CD14-positive monocyte (primary cell): ENCODE measurements around the gene PIP5K1B. TPM values are rescaled to one million over a fixed set of nuclear protein-coding genes. Genes with fewer than 3 reads are reported as not detected.

Source experiments
- DNase-seq, 3 donors: peaks; one replicate each; pipeline ENCODE4 v3.0.0-alpha.2; 2011 to 2022
- H2AFZ ChIP-seq: 2 replicates; pipeline ENCODE4 v1.6.0; 2012; ENCODE audit warnings: mild to moderate bottlenecking, low read depth, low read length, inconsistent platforms; ENCODE audit not compliant: insufficient read depth, poor library complexity, severe bottlenecking
- H3K27ac ChIP-seq, 2 donors: 1 replicate in 1 of 2; 2 replicates in 1 of 2; pipeline ENCODE4 v1.5.1; 2012 to 2013; ENCODE audit warnings: low read length in 2 of 2, control low read depth in 1 of 2, inconsistent platforms in 1 of 2, low read depth in 1 of 2, mild to moderate bottlenecking in 1 of 2
- H3K27me3 ChIP-seq, 2 donors: one replicate each; pipeline versions ENCODE4 v1.6.0 to v1.6.1; 2011 to 2013; ENCODE audit warnings: low read length in 2 of 2; ENCODE audit not compliant: control insufficient read depth in 2 of 2, insufficient read depth in 2 of 2
- H3K36me3 ChIP-seq, 2 donors: replicated peaks in 1 of 2; 1 replicate in 1 of 2; 2 replicates in 1 of 2; pipeline versions ENCODE4 v1.5.1 to v1.6.1; 2012 to 2013; ENCODE audit warnings: low read length in 2 of 2, control low read depth in 1 of 2, inconsistent platforms in 1 of 2, mild to moderate bottlenecking in 1 of 2; ENCODE audit not compliant: insufficient read depth in 2 of 2, control insufficient read depth in 1 of 2
- H3K4me1 ChIP-seq, 2 donors: 1 replicate in 1 of 2; 2 replicates in 1 of 2; pipeline versions ENCODE4 v1.5.1 to v1.6.1; 2012 to 2013; ENCODE audit warnings: low read length in 2 of 2, control low read depth in 1 of 2, inconsistent platforms in 1 of 2, mild to moderate bottlenecking in 1 of 2, moderate library complexity in 1 of 2; ENCODE audit not compliant: insufficient read depth in 2 of 2, control insufficient read depth in 1 of 2
- H3K4me2 ChIP-seq: replicated peaks from 2 replicates; pipeline ENCODE3; 2012; ENCODE audit warnings: low read length, moderate library complexity, mild to moderate bottlenecking; ENCODE audit not compliant: poor library complexity, severe bottlenecking; ENCODE audit errors: extremely low read depth
- H3K4me3 ChIP-seq, 3 experiments: fragments of 200-600 bp in 1 of 3; sonication (generic) in 1 of 3; replicated peaks in 1 of 3; 1 replicate in 2 of 3; 2 replicates in 1 of 3; pipeline ENCODE4 v1.5.1; 2011 to 2013; ENCODE audit warnings: low read length in 3 of 3, mild to moderate bottlenecking in 3 of 3, control low read depth in 2 of 3, low read depth in 2 of 3, inconsistent platforms in 1 of 3, moderate library complexity in 1 of 3
- H3K79me2 ChIP-seq: 2 replicates; pipeline ENCODE4 v1.6.0; 2012; ENCODE audit warnings: mild to moderate bottlenecking, control low read depth, inconsistent platforms, low read length, moderate library complexity; ENCODE audit not compliant: insufficient read depth
- H3K9ac ChIP-seq: 2 replicates; pipeline ENCODE4 v1.6.0; 2017; ENCODE audit warnings: low read length, mild to moderate bottlenecking; ENCODE audit not compliant: insufficient read depth, poor library complexity, severe bottlenecking
- H3K9me3 ChIP-seq, 2 donors: replicated peaks in 1 of 2; 1 replicate in 1 of 2; 2 replicates in 1 of 2; pipeline versions ENCODE4 v1.5.1 to v1.6.1; 2012 to 2013; ENCODE audit warnings: low read length in 2 of 2, control low read depth in 1 of 2; ENCODE audit not compliant: control insufficient read depth in 1 of 2, insufficient read depth in 1 of 2
- H4K20me1 ChIP-seq: 2 replicates; pipeline ENCODE4 v1.6.0; 2012; ENCODE audit warnings: mild to moderate bottlenecking, low read length, control low read depth, moderate library complexity; ENCODE audit not compliant: insufficient read depth
- H3K27ac Mint-ChIP-seq, 7 donors: one replicate each; pipeline ENCODE4 v1.8.0; 2020; ENCODE audit warnings: mild to moderate bottlenecking in 7 of 7, mixed read lengths in 7 of 7, moderate library complexity in 6 of 7, inconsistent platforms in 2 of 7
- H3K27me3 Mint-ChIP-seq, 3 donors: one replicate each; pipeline ENCODE4 v1.8.0; 2021 to 2022; ENCODE audit warnings: low read depth in 3 of 3, mild to moderate bottlenecking in 3 of 3, mixed read lengths in 3 of 3, moderate library complexity in 3 of 3, inconsistent platforms in 1 of 3
- H3K36me3 Mint-ChIP-seq, 2 donors: one replicate each; pipeline ENCODE4 v1.8.0; 2020; ENCODE audit warnings: mixed read lengths in 2 of 2, inconsistent platforms in 1 of 2, mild to moderate bottlenecking in 1 of 2
- H3K4me1 Mint-ChIP-seq: one replicate; pipeline ENCODE4 v1.8.0; 2020; ENCODE audit warnings: mild to moderate bottlenecking, mixed read lengths
- H3K4me3 Mint-ChIP-seq, 2 donors: one replicate each; pipeline ENCODE4 v1.8.0; 2020; ENCODE audit warnings: mild to moderate bottlenecking in 2 of 2, mixed read lengths in 2 of 2, moderate library complexity in 1 of 2
- H3K9me3 Mint-ChIP-seq, 7 donors: one replicate each; pipeline ENCODE4 v1.8.0; 2020 to 2022; ENCODE audit warnings: mixed read lengths in 7 of 7, mild to moderate bottlenecking in 6 of 7, moderate library complexity in 6 of 7, inconsistent platforms in 2 of 7
- CTCF ChIP-seq: fragments of 200-600 bp; IDR thresholded peaks from one replicate; pipeline ENCODE4 v1.8.0; 2022; ENCODE audit warnings: antibody characterized with exemption, mild to moderate bottlenecking
- WGBS: methylation state at CpG from one replicate; pipeline ENCODE4 v1.1.5; 2013; ENCODE audit warnings: missing lambda C conversion rate; ENCODE audit not compliant: insufficient coverage; 5-methylcytosine and 5-hydroxymethylcytosine counted together
- intact Hi-C, 2 donors: fragments of 100-400 bp; cut with micrococcal nuclease; formaldehyde crosslinking; loops; one replicate each; pipeline versions ENCODE4 v1.15.0 to v1.15.1; 2023
- polyA plus RNA-seq, 3 donors: library from polyadenylated mRNA; depleted of rRNA in 1 of 3; unstranded in 2 of 3; stranded (reverse) in 1 of 3; fragments of 300-500 nt in 2 of 3; fragments of >200 nt in 1 of 3; fragmentation: Illumina TruSeq in 2 of 3; gene quantifications; 1 replicate in 2 of 3; 2 replicates in 1 of 3; pipeline ENCODE4 v1.2.3, GENCODE V29; 2012 to 2021

PIP5K1B gene
- polyA plus RNA-seq, 3 donors: 0.18 to 4.1 (median 0.87) TPM

GRCh38 chr9:68973619-68974018 is 268.6 kb downstream of the PIP5K1B start:
- Histone ChIP-seq H3K27ac (peak overlapping the region in 1 of 2 donors; percentile 99), H3K4me2 (peak overlapping the region; percentile 82), H2AFZ (no peak overlapping the region), H3K36me3 (peaks cover 3 to 16% of the 10 kb centered on the region in 2 donors), H3K79me2 (peaks cover 34% of the 10 kb centered on the region), H3K9me3 (no peaks in the 10 kb centered on the region), H3K9ac (peak overlapping the region; percentile 87), H3K27me3 (no peaks in the 10 kb centered on the region), H3K4me1 (peaks cover 56 to 58% of the 10 kb centered on the region in 2 donors), H4K20me1 (peaks cover 29% of the 10 kb centered on the region), H3K4me3 (peak overlapping the region in 2 of 3 experiments; percentile 55 to 85)
- Mint-ChIP-seq H3K4me1 (peaks cover 48% of the 10 kb centered on the region), H3K27ac (peak overlapping the region in 5 of 7 donors; percentile 37 to 79 (median 63)), H3K4me3 (peak overlapping the region; percentile 85 to 92), H3K9me3 (peaks cover 0 to 7% (median 3%) of the 10 kb centered on the region in 7 donors), H3K36me3 (peaks cover 26 to 27% of the 10 kb centered on the region in 2 donors), H3K27me3 (peaks cover 0 to 2% (median 0%) of the 10 kb centered on the region in 3 donors)
- DNase-seq: no peak
- WGBS: 100% methylated on average over 2 of the region's 3 CpGs
- TF ChIP-seq CTCF: no peak
- intact Hi-C loops: no loop called here

- Mint-ChIP-seq H3K4me1 (peaks cover 56% of the 10 kb centered on the region), H3K36me3 (peaks cover 19 to 25% of the 10 kb centered on the region in 2 donors), H3K27ac (peak overlapping the region; percentile 94 to 99 (median 97)), H3K27me3 (peaks cover 0 to 2% (median 0%) of the 10 kb centered on the region in 3 donors), H3K4me3 (peak overlapping the region; percentile 85 to 92), H3K9me3 (peaks cover 0 to 7% (median 3%) of the 10 kb centered on the region in 7 donors)
- H3K9me3 ChIP-seq: no peaks in the 10 kb centered on the region
- H3K4me1 ChIP-seq: peaks cover 64 to 66% of the 10 kb centered on the region in 2 donors
- intact Hi-C loops: no loop called here
- H3K9ac ChIP-seq: peak overlapping the region; percentile 87
- H3K27ac ChIP-seq: peak overlapping the region in 1 of 2 donors; percentile 99
- H2AFZ ChIP-seq: peak overlapping the region; percentile 6
- 81% methylated on average over 2 of the region's 5 CpGs for WGBS
- peak overlapping the region; percentile 55 to 93 (median 85) for H3K4me3 ChIP-seq
- H3K79me2 ChIP-seq: peaks cover 34% of the 10 kb centered on the region
- peak in 1 of 3 donors; percentile 21 for DNase-seq
- no peaks in the 10 kb centered on the region for H3K27me3 ChIP-seq
- peaks cover 29% of the 10 kb centered on the region for H4K20me1 ChIP-seq
- H3K36me3 ChIP-seq: peaks cover 3 to 16% of the 10 kb centered on the region in 2 donors
- peak overlapping the region; percentile 82 for H3K4me2 ChIP-seq
- TF ChIP-seq CTCF: no peak
Measured at GRCh38 chr9:68974431-68974830, 269.4 kb downstream of the PIP5K1B start.
